Measurements from ENCODE around the gene SELENOM. TPM values are rescaled to one million over a fixed set of nuclear protein-coding genes. Genes with fewer than 3 reads are reported as not detected.

SELENOM gene
- polyA plus RNA-seq, 1 donor (not counting 4 experiments of a cell fraction or from before 2014, with no cell fraction given) = 9.1 TPM

DNA sequence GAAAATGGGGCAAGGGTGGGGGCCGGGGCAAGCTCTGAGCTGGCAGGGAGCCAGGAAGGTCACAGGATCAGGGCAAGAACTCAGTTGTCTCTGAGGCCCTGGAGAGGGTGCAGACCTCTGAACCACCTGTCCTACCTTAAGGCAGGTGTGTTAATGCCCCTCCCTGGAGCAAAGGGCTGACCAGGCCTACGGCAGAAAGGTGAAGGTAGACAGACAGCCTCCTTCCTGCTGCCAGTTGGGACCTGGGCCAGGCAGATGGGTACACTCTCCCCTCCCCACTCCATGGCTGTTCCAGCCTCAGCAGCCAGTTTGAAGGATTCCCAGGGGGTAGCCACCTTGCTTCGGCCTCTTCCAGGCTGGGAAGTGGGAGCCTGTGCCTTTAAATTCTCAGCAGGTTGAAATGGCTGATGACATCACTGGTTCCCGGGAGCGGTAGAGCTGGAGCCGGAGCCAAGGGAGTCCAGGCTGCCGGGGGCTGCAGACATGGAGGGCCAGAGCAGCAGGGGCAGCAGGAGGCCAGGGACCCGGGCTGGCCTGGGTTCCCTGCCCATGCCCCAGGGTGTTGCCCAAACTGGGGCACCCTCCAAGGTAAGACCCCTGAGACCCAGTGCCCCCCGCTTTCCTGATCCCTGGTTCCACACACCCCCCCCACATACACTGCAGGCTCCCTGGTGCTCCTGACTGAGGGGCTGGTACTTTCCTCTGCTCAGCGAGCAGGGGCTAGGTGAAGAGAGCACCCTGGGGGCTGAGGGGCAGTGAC lies 15.3 kb upstream of the SELENOM start, which contains the start of gene INPP5J:
INPP5J (plus strand) TSS at position 435 of the 760 bp plus-strand sequence; CDS start at position 484, 49 bp downstream.
- peak; percentile 82 for FAIRE-seq
- Histone ChIP-seq H4K20me1 (ENCODE audit: control insufficient read depth, extremely low read depth, insufficient read depth, low read length) (no peaks in the 10 kb centered on the region), H2AFZ (ENCODE audit: control insufficient read depth, low read length) (peak within 1 kb of the TSS; percentile 89), H3K9ac (ENCODE audit: control insufficient read depth, extremely low read depth, insufficient read depth, low read length) (peak within 1 kb of the TSS; percentile 48), H3K9me1 (ENCODE audit: control insufficient read depth, extremely low read depth, insufficient read depth, low read length) (no peaks in the 10 kb centered on the region), H3K4me1 (ENCODE audit: control insufficient read depth, extremely low read depth, insufficient read depth, low read length) (peaks cover 8% of the 10 kb centered on the region), H3K4me2 (ENCODE audit: control insufficient read depth, extremely low read depth, insufficient read depth, low read depth, low read length) (peak within 1 kb of the TSS; percentile 80), H3K27me3 (ENCODE audit: control insufficient read depth, extremely low read depth, insufficient read depth, low read length) (peaks cover 17% of the 10 kb centered on the region), H3K79me2 (ENCODE audit: control insufficient read depth, insufficient read depth, low read length) (no peaks in the 10 kb centered on the region), H3K27ac (ENCODE audit: control insufficient read depth, insufficient read depth, low read length) (no peak within 1 kb of the TSS), H3K4me3 (ENCODE audit: control insufficient read depth in 2 of 3, extremely low read depth in 1 of 3, insufficient read depth in 2 of 3, low read depth in 1 of 3, low read length in 3 of 3) (peak within 1 kb of the TSS; percentile 33 to 60 (median 56)), H3K36me3 (ENCODE audit: control insufficient read depth in 2 of 2, extremely low read depth in 1 of 2, insufficient read depth in 2 of 2, low read length in 2 of 2) (no peaks in the 10 kb centered on the region), H3K9me3 (ENCODE audit: control insufficient read depth, low read depth, low read length) (no peaks in the 10 kb centered on the region)
- TF ChIP-seq EZH2 (IDR thresholded peaks at IDR 0.05; ENCODE audit: low read length) = no peak
- TF ChIP-seq, protein P1, sequence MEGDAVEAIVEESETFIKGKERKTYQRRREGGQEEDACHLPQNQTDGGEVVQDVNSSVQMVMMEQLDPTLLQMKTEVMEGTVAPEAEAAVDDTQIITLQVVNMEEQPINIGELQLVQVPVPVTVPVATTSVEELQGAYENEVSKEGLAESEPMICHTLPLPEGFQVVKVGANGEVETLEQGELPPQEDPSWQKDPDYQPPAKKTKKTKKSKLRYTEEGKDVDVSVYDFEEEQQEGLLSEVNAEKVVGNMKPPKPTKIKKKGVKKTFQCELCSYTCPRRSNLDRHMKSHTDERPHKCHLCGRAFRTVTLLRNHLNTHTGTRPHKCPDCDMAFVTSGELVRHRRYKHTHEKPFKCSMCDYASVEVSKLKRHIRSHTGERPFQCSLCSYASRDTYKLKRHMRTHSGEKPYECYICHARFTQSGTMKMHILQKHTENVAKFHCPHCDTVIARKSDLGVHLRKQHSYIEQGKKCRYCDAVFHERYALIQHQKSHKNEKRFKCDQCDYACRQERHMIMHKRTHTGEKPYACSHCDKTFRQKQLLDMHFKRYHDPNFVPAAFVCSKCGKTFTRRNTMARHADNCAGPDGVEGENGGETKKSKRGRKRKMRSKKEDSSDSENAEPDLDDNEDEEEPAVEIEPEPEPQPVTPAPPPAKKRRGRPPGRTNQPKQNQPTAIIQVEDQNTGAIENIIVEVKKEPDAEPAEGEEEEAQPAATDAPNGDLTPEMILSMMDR (optimal IDR thresholded peaks at IDR 0.05 in 1 of 3, IDR thresholded peaks at IDR 0.05 in 1 of 3, conservative IDR thresholded peaks at IDR 0.05 in 1 of 3; ENCODE audit: extremely low read depth in 1 of 3, insufficient read depth in 2 of 3, low read length in 3 of 3) = no peak
- dilution Hi-C loops (cut with MboI; ENCODE audit: extremely low pct_ligation_motif_present, low sequenced_read_pairs) = no loop called here
- DNase-seq (ENCODE audit: low read depth, low spot score) = no peak

- dilution Hi-C loops (cut with MboI; ENCODE audit: extremely low pct_ligation_motif_present, low sequenced_read_pairs) = no loop called here
- FAIRE-seq (no peak), DNase-seq (ENCODE audit: low read depth, low spot score) (no peak)
- TF ChIP-seq, protein P1 (optimal IDR thresholded peaks at IDR 0.05 in 1 of 3, IDR thresholded peaks at IDR 0.05 in 1 of 3, conservative IDR thresholded peaks at IDR 0.05 in 1 of 3; ENCODE audit: extremely low read depth in 1 of 3, insufficient read depth in 2 of 3, low read length in 3 of 3) = no peak
- no peak for TF ChIP-seq EZH2 (IDR thresholded peaks at IDR 0.05; ENCODE audit: low read length)
- Histone ChIP-seq H3K4me3 (ENCODE audit: control insufficient read depth in 2 of 3, extremely low read depth in 1 of 3, insufficient read depth in 2 of 3, low read depth in 1 of 3, low read length in 3 of 3) (no peak overlapping the region), H2AFZ (ENCODE audit: control insufficient read depth, low read length) (no peak overlapping the region), H3K79me2 (ENCODE audit: control insufficient read depth, insufficient read depth, low read length) (no peaks in the 10 kb centered on the region), H3K36me3 (ENCODE audit: control insufficient read depth in 2 of 2, extremely low read depth in 1 of 2, insufficient read depth in 2 of 2, low read length in 2 of 2) (no peaks in the 10 kb centered on the region), H3K4me2 (ENCODE audit: control insufficient read depth, extremely low read depth, insufficient read depth, low read depth, low read length) (no peak overlapping the region), H3K4me1 (ENCODE audit: control insufficient read depth, extremely low read depth, insufficient read depth, low read length) (peaks cover 8% of the 10 kb centered on the region), H3K9me3 (ENCODE audit: control insufficient read depth, low read depth, low read length) (no peaks in the 10 kb centered on the region), H3K9ac (ENCODE audit: control insufficient read depth, extremely low read depth, insufficient read depth, low read length) (no peak overlapping the region), H3K27ac (ENCODE audit: control insufficient read depth, insufficient read depth, low read length) (no peak overlapping the region), H3K9me1 (ENCODE audit: control insufficient read depth, extremely low read depth, insufficient read depth, low read length) (no peaks in the 10 kb centered on the region), H4K20me1 (ENCODE audit: control insufficient read depth, extremely low read depth, insufficient read depth, low read length) (no peaks in the 10 kb centered on the region), H3K27me3 (ENCODE audit: control insufficient read depth, extremely low read depth, insufficient read depth, low read length) (peaks cover 17% of the 10 kb centered on the region)
These were observed 14.8 kb upstream of the SELENOM start for GRCh38 chr22:31122196-31122531.

All from keratinocyte (primary cell).